C4-2B (cell line): ENCODE results near the gene GALNT9.

ENCODE experiments used
- H3K27ac ChIP-seq: fragments of 450-650 bp; 2 replicates; pipeline ENCODE4 v1.5.1; 2017
- ZFX ChIP-seq: fragments of 450-650 bp; IDR thresholded peaks from 2 replicates; pipeline ENCODE4 v1.6.1; 2017
- TF ChIP-seq, protein P1 (sequence below): fragments of 450-650 bp; conservative IDR thresholded peaks from 2 replicates; pipeline ENCODE4 v1.5.1; 2017; ENCODE audit warnings: mild to moderate bottlenecking

GALNT9 gene

DNA sequence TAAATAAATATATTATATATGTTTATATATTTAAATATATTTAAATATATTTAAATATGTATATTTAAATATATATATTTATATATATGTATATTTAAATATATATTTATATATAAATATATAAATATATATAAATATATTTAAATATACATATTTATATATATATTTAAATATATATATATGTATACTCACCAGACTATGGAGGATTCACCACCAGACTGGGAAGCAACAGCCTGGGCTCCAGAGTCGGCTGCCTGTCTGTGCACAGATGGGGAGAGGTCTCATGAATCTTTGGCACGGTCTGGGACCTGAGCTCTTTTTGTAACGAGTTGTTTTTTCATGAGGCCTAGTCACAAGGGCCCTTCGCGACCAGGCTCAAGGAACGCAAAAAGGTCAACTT is 163.8 kb downstream of the GALNT9 start:
- no peak overlapping the region for H3K27ac ChIP-seq
- TF ChIP-seq, protein P1, sequence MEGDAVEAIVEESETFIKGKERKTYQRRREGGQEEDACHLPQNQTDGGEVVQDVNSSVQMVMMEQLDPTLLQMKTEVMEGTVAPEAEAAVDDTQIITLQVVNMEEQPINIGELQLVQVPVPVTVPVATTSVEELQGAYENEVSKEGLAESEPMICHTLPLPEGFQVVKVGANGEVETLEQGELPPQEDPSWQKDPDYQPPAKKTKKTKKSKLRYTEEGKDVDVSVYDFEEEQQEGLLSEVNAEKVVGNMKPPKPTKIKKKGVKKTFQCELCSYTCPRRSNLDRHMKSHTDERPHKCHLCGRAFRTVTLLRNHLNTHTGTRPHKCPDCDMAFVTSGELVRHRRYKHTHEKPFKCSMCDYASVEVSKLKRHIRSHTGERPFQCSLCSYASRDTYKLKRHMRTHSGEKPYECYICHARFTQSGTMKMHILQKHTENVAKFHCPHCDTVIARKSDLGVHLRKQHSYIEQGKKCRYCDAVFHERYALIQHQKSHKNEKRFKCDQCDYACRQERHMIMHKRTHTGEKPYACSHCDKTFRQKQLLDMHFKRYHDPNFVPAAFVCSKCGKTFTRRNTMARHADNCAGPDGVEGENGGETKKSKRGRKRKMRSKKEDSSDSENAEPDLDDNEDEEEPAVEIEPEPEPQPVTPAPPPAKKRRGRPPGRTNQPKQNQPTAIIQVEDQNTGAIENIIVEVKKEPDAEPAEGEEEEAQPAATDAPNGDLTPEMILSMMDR: no peak
- no peak for TF ChIP-seq ZFX

- TF ChIP-seq, protein P1: no peak
- no peak for TF ChIP-seq ZFX
Observed at GRCh38 chr12:132164426-132164825, 165.0 kb downstream of the GALNT9 start.

DNA sequence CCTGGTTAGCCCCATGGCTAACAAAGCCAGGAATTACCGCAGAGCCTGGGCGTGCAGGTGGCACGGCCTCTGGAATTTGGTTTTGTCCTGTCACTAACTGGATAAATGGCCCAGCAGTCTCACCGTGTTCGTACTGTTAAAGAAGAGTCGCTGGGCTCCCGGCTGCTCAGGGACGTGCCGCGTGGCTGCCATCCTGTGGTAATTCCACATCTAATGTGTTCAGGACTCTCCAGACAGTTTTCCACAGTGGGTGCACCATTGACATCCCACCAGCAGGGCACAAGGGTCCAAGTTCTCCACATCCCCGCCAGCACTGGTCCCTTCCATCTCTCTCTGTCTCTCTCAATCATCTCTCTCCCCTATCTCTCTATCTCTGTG is 165.5 kb downstream of the GALNT9 start:
- H3K27ac ChIP-seq: no peak overlapping the region
- TF ChIP-seq ZFX: no peak
- TF ChIP-seq, protein P1: no peak; the same call in 1 of the 2 replicates

More at GRCh38 chr12:132164426-132164825, 165.0 kb downstream of the GALNT9 start:
- H3K27ac ChIP-seq: no peak overlapping the region

DNA sequence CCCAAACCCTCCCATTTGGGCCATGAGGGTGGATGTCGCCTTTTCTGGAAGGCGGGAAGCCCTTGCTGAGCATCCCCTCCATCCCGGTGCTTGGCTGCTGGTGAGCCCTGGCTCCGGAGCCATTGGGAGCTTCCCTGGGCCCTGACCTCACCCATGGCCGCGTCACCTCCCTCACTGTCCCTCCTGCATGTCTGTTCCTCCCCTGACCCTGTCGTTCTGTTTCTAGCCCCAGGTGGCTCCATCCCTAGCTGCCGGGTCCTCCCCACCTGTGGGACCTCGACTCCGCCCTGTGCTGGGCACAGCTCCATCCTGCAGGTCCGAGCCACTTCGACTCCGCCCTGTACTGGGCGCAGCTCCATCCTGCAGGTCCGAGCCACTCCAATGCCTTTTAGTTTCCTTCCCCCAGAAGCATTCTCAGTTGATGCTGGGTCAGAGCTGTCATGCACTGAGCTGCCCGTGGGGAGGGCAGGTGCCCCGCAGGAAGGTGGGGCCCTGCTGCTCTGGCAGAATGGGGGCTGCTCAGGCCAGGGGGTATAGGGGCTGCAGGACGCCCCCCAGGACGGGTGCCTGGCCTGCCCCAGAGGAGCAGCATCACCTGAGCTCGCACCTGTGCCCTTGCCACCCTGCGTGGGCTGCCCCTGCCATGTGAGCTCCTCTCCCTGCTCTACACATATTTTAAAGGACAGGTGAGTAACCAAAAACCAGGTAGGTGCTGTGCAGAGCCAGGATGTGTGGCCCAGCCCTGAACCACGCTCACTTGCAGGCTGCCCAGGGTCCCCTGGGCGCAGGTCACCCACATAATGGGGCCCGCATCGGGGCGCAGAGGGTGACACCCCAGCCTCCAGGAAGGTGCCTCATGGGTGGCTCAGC is 166.1 kb downstream of the GALNT9 start:
- TF ChIP-seq, protein P1: no peak
- TF ChIP-seq ZFX: no peak
- H3K27ac ChIP-seq: no peak overlapping the region

GRCh38 chr12:132162508-132163031 is 166.8 kb downstream of the GALNT9 start:
- no peak for TF ChIP-seq ZFX
- TF ChIP-seq, protein P1: no peak
- H3K27ac ChIP-seq: no peak overlapping the region

DNA sequence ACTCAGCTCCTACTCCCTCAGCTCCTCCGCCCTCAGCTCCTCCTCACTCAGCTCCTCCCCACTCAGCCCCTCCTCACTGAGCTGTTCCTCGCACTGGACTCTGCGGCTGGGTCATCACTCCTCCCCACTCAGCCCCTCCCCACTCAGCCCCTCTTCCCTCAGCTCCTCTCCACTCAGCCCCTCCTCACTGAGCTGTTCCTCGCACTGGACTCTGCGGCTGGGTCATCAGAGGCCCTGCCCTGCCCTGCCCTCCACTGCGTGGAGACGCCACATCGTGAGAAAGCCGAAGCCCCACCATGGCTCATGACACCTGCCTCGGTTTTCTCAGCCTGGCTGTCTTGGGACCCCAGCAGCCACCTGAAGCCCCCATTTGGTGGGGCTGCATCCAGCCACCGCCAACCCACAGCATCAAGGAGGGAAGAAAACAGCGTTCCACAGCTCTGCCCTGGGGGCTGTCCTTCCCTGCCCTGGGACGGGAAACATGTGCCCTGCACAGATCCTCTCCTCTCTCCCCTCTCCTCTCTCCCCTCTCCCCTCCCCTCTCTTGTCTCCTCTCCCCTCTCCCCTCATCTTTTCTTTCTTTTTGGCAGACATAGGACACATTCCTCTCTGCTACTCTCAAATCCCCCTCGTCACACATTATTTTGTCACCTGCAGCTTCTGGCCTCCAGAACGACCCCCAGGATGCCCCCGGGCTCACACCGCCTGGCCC is 167.4 kb downstream of the GALNT9 start:
- H3K27ac ChIP-seq: no peak overlapping the region
- TF ChIP-seq ZFX: no peak
- TF ChIP-seq, protein P1: no peak
